HAP-1 (cell line): ENCODE measurements around the gene UBE2J2.
A peak's percentile ranks its signal among the peaks of the same experiment; 100 is the strongest.

ENCODE experiments used
- DNase-seq, 2 experiments: peaks; one replicate each; pipeline ENCODE4 v3.0.0-alpha.2; 2016 to 2020; ENCODE audit warnings: low spot score in 2 of 2
- H3K27me3 ChIP-seq: fragments of 250-450 bp; sonication (Bioruptor Pico); 2 replicates; pipeline ENCODE4 v1.5.1; 2020; ENCODE audit warnings: low read depth, mild to moderate bottlenecking, moderate library complexity
- H3K36me3 ChIP-seq: fragments of 250-450 bp; sonication (Bioruptor Pico); replicated peaks from 2 replicates; pipeline ENCODE4 v1.5.1; 2020; ENCODE audit warnings: mild to moderate bottlenecking
- H3K4me1 ChIP-seq: fragments of 250-450 bp; sonication (Bioruptor Pico); 2 replicates; pipeline ENCODE4 v1.5.1; 2020; ENCODE audit warnings: mild to moderate bottlenecking
- H3K4me3 ChIP-seq: fragments of 250-450 bp; sonication (Bioruptor Pico); 2 replicates; pipeline ENCODE4 v1.5.1; 2020; ENCODE audit warnings: mild to moderate bottlenecking, moderate library complexity
- H3K9me3 ChIP-seq: fragments of 250-450 bp; sonication (Bioruptor Pico); 2 replicates; pipeline ENCODE4 v1.5.1; 2020; ENCODE audit warnings: mild to moderate bottlenecking, moderate library complexity
- in situ Hi-C: fragments of 300-500 bp; cut with MboI; formaldehyde crosslinking; loops from 3 replicates; pipeline ENCODE4 v1.14.3; 2020; ENCODE audit warnings: low sequenced_read_pairs, inconsistent platforms, mixed read lengths

UBE2J2 gene

GRCh38 chr1:1296070-1297061 lies 22.7 kb upstream of the UBE2J2 start:
- H3K4me1 ChIP-seq: no peaks in the 10 kb centered on the region
- H3K9me3 ChIP-seq: no peaks in the 10 kb centered on the region
- H3K36me3 ChIP-seq: no peaks in the 10 kb centered on the region; the same call in 1 of the 2 replicates
- no peak for DNase-seq
- in situ Hi-C loops: no loop called here
- no peak overlapping the region for H3K4me3 ChIP-seq
- no peaks in the 10 kb centered on the region for H3K27me3 ChIP-seq

DNA sequence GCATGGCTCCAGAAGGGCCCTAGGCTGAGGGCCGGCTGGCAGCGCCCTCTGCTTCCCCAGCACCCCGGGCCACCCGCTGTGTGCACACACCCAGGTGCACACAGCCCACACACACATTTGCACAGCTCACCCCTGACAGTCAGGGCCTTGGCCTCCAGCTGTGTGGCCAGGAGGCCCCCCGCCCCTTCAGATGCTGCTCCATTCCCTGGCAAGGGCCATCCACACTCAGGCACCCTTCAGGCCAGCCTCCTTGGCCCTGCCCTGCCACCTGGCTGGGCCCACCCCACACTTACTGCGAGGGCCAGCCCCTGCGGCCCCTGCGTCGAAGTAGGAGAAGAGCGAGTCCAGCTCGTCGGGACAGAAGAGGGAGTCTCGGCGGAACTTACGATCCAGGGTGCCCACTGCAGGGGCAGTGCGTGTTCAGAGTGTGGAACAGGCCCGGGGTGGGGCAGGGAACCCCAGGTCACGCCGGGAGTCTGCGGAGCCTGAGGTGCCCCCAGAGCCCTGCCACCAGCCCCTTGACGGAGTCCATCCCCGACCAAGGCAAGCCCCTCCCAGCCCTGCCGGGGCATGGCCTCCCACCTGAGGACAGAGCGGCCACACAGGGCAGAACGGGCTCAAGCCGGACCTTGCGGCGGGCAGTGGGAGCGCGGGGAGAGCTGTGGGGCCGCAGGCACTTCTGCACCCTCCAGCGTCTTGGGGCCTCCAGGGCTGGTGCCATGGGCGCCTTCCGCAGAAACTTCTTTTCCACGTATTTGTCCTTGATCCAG lies 21.7 kb upstream of the UBE2J2 start:
- no peaks in the 10 kb centered on the region for H3K9me3 ChIP-seq
- in situ Hi-C loops: no loop called here
- DNase-seq: no peak
- no peak overlapping the region for H3K4me3 ChIP-seq
- no peaks in the 10 kb centered on the region for H3K27me3 ChIP-seq
- H3K4me1 ChIP-seq: no peaks in the 10 kb centered on the region
- H3K36me3 ChIP-seq: no peaks in the 10 kb centered on the region; the same call in 1 of the 2 replicates

GRCh38 chr1:1294250-1294890 lies 20.7 kb upstream of the UBE2J2 start:
- in situ Hi-C loops: no loop called here
- no peaks in the 10 kb centered on the region for H3K9me3 ChIP-seq
- H3K4me3 ChIP-seq: no peak overlapping the region
- no peaks in the 10 kb centered on the region for H3K27me3 ChIP-seq
- no peaks in the 10 kb centered on the region for H3K4me1 ChIP-seq
- H3K36me3 ChIP-seq: no peaks in the 10 kb centered on the region; the same call in 1 of the 2 replicates
- no peak for DNase-seq

DNA sequence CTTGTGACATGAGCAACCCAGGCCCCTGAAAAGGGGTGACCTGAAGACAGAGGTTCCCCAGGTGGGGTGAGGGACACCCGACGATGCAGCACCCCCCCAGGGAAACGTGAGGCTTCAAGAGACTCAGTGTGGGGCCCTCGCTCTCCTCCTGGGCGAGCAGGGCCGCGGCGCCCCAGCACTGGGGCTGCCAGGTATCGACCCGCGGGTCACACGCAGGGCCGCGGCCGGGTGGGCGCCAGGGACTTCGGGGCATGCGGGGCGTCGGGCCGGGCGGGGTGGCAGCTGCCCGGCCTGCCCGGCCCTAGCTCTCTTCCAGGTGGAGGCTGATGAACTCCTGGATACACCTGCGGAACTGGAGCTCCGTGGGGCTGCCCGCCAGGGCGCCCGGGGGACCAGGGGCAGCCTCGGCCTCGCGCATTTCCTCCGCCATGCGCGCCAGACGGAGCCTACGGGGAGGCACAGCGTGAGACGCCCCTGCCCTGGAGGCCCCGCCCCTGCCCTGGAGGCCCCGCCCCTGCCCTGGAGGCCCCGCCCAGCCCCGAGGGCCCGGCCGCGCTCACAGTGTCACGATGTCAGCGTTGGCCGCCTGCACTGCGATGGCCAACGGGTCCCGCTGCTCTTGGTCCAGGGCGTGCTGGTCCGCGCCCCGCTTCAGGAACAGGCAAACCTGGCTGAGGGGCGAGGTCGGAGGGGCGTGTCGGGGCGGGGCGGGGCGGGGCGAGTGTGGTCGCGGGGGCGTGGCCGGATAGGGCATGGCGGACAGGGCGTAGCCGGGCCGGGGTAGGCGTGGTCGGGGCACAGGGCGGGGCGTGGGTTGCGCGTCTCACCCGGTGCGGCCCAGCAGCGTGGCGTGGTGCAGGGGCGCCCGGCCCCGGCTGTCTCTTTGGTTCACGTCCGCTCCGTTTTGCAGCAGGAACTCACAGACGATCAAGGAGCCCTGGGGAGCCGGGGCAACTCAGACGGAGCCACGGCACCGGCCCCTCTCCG lies 19.9 kb upstream of the UBE2J2 start:
- DNase-seq: no peak
- in situ Hi-C loops: no loop called here
- Histone ChIP-seq H3K4me1 (no peaks in the 10 kb centered on the region), H3K36me3 (no peaks in the 10 kb centered on the region; the same call in 1 of the 2 replicates), H3K4me3 (no peak overlapping the region), H3K27me3 (no peaks in the 10 kb centered on the region), H3K9me3 (no peaks in the 10 kb centered on the region)

DNA sequence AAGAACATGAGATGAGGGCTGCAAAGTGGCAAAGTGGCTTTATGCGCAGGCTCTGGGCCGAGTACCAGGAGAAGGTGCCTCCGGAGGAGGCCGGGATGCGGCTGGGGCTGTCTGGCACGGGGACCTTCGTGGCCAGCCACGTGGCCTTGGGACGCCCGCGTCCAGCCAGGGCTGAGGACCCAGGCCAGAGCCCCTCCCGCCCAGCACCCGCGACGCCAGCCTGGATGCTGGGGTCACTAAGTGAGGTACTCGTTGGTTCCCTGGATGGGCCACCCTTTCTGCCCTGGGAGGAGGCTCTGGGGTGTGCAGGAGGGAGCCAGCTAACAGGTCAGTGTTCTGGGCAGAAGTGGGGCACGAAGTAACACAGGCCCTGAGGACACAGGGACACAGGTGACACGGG lies 19.2 kb upstream of the UBE2J2 start:
- in situ Hi-C loops: no loop called here
- no peak for DNase-seq
- Histone ChIP-seq H3K36me3 (no peaks in the 10 kb centered on the region; the same call in 1 of the 2 replicates), H3K4me3 (no peak overlapping the region), H3K27me3 (no peaks in the 10 kb centered on the region), H3K9me3 (no peaks in the 10 kb centered on the region), H3K4me1 (no peaks in the 10 kb centered on the region)

DNA sequence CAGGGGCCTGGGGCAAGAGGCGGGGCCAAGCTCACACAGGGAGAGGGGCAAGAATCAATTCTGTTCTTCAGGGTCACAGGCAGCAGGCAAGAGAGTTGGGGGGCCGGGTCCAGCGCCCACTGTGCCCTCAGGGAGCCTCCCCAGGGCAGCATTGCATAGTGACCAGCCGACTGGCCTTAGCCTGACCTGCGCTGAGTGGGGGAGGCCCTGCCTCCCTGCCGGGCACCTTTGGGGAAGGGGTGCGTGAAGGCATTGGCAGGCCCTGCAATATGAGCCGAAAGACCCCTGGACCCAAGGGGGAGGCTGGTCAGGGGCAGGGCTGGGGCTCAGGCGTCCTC lies 18.8 kb upstream of the UBE2J2 start:
- Histone ChIP-seq H3K36me3 (no peaks in the 10 kb centered on the region; the same call in 1 of the 2 replicates), H3K27me3 (no peaks in the 10 kb centered on the region), H3K4me1 (no peaks in the 10 kb centered on the region), H3K4me3 (no peak overlapping the region), H3K9me3 (no peaks in the 10 kb centered on the region)
- DNase-seq: no peak
- in situ Hi-C loops: no loop called here

- no peaks in the 10 kb centered on the region for H3K27me3 ChIP-seq
- no peaks in the 10 kb centered on the region for H3K4me1 ChIP-seq
- no peaks in the 10 kb centered on the region; the same call in 1 of the 2 replicates for H3K36me3 ChIP-seq
- peak; percentile 52 to 81 for DNase-seq
- H3K9me3 ChIP-seq: no peaks in the 10 kb centered on the region
- in situ Hi-C loops: no loop called here
- H3K4me3 ChIP-seq: no peak overlapping the region
Observed at GRCh38 chr1:1291548-1292441, 18.1 kb upstream of the UBE2J2 start.

DNA sequence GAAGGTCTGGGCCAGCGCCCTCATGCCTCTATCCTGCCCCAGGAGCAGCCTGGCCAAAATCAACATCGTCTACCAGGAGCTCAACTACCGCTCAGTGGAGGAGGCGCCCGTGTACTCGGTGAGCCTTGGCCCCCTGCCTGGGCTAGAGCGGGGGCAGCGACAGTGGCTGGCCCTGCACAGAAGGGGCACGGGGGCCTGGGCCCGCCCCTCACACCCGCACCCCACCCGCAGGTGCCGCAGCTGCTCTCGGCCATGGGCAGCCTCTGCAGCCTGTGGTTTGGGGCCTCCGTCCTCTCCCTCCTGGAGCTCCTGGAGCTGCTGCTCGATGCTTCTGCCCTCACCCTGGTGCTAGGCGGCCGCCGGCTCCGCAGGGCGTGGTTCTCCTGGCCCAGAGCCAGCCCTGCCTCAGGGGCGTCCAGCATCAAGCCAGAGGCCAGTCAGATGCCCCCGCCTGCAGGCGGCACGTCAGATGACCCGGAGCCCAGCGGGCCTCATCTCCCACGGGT lies 17.4 kb upstream of the UBE2J2 start:
- in situ Hi-C loops: no loop called here
- H3K4me1 ChIP-seq: no peaks in the 10 kb centered on the region
- no peaks in the 10 kb centered on the region for H3K27me3 ChIP-seq
- no peak overlapping the region for H3K4me3 ChIP-seq
- H3K9me3 ChIP-seq: no peaks in the 10 kb centered on the region
- H3K36me3 ChIP-seq: no peaks in the 10 kb centered on the region; the same call in 1 of the 2 replicates
- no peak for DNase-seq

DNA sequence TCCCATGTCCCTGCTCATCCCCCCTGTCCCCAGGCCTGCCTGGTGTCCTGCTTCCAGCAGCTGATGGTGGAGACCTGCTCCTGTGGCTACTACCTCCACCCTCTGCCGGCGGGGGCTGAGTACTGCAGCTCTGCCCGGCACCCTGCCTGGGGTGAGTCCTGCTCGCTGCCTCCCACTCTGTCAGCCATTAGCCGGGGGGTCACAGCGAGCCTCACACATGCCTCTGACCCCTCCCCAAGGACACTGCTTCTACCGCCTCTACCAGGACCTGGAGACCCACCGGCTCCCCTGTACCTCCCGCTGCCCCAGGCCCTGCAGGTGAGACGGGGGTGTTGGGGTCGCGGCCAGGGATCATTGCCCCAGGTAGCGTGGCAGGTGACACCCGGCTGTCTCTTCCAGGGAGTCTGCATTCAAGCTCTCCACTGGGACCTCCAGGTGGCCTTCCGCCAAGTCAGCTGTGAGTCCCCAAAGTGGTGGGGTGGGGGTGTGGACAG lies 16.6 kb upstream of the UBE2J2 start:
- H3K4me1 ChIP-seq: no peaks in the 10 kb centered on the region
- peak in 1 of 2 experiments; percentile 79 for DNase-seq
- H3K36me3 ChIP-seq: no peaks in the 10 kb centered on the region; the same call in 1 of the 2 replicates
- in situ Hi-C loops: no loop called here
- no peaks in the 10 kb centered on the region for H3K27me3 ChIP-seq
- H3K9me3 ChIP-seq: no peaks in the 10 kb centered on the region
- no peak overlapping the region for H3K4me3 ChIP-seq

DNA sequence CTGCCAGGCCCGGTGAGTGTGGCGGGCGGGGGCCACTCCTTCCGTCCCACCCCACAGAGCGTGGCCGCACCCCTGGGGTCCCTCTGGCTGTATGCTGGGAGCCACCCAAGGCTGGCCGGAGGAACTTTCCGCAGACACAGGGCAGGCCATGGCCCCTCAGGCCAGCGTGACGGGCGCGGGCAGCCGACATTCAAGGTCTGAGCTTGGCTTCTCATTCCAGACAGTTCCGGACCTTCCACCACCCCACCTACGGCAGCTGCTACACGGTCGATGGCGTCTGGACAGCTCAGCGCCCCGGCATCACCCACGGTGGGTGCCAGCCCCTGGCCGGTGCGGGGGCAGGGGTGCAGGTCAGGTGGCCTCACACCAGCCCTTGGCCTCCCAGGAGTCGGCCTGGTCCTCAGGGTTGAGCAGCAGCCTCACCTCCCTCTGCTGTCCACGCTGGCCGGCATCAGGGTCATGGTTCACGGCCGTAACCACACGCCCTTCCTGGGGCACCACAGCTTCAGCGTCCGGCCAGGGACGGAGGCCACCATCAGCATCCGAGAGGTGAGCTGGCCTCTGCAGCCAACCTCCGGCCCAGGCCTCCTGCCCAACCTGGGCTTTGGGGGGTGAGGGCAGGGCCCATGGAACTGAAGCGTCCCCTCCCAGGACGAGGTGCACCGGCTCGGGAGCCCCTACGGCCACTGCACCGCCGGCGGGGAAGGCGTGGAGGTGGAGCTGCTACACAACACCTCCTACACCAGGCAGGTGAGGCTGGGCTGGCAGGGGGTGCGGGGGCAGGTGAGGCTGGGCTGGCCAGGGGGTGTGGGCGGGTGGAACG lies 13.8 kb upstream of the UBE2J2 start:
- Histone ChIP-seq H3K4me1 (no peaks in the 10 kb centered on the region), H3K9me3 (no peaks in the 10 kb centered on the region), H3K27me3 (no peaks in the 10 kb centered on the region), H3K4me3 (no peak overlapping the region), H3K36me3 (no peaks in the 10 kb centered on the region; the same call in 1 of the 2 replicates)
- no peak for DNase-seq
- in situ Hi-C loops: no loop called here
